MM.1S (cell line): ENCODE measurements around the gene KYNU.
A peak's percentile ranks its signal among the peaks of the same experiment; 100 is the strongest.
"Not testable (repeated sequence)": the region's sequence is repeated elsewhere in the genome, so short reads cannot be mapped to it uniquely, and the experiment has no call there.

Experiments
- DNase-seq: peaks from one replicate; pipeline ENCODE4 v3.0.0-alpha.2; 2015
- H2AFZ ChIP-seq: fragments of 300-600 bp; sonication (generic); 2 replicates; pipeline ENCODE4 v1.6.0; 2016; ENCODE audit warnings: antibody characterized with exemption, low read length
- H3F3A ChIP-seq: fragments of 300-600 bp; sonication (generic); 2 replicates; pipeline ENCODE4 v1.6.1; 2016; ENCODE audit warnings: mild to moderate bottlenecking, antibody characterized with exemption, low read length, moderate library complexity, mixed read lengths; ENCODE audit not compliant: insufficient read depth
- H3K27ac ChIP-seq: fragments of 300-600 bp; sonication (generic); 2 replicates; pipeline ENCODE4 v1.5.1; 2016; ENCODE audit warnings: mild to moderate bottlenecking, low read length
- H3K27me3 ChIP-seq: fragments of 300-600 bp; sonication (generic); replicated peaks from 2 replicates; pipeline ENCODE4 v1.6.0; 2016; ENCODE audit warnings: low read length; ENCODE audit not compliant: insufficient read depth
- H3K36me3 ChIP-seq: fragments of 300-600 bp; sonication (generic); replicated peaks from 2 replicates; pipeline ENCODE4 v1.6.1; 2016; ENCODE audit warnings: mild to moderate bottlenecking, low read length, mixed read lengths; ENCODE audit not compliant: insufficient read depth
- H3K4me1 ChIP-seq: fragments of 300-600 bp; sonication (generic); 2 replicates; pipeline ENCODE4 v1.6.1; 2016; ENCODE audit warnings: low read length, mixed read lengths
- H3K4me2 ChIP-seq: fragments of 300-600 bp; sonication (generic); 2 replicates; pipeline ENCODE4 v1.6.0; 2016; ENCODE audit warnings: low read depth, low read length
- H3K4me3 ChIP-seq: fragments of 300-600 bp; sonication (generic); 2 replicates; pipeline ENCODE4 v1.5.1; 2016; ENCODE audit warnings: low read length, mixed read lengths
- H3K79me2 ChIP-seq: fragments of 300-600 bp; sonication (generic); 2 replicates; pipeline ENCODE4 v1.6.1; 2016; ENCODE audit warnings: mixed run types, low read length, mixed read lengths
- H3K9ac ChIP-seq: fragments of 300-600 bp; sonication (generic); 2 replicates; pipeline ENCODE4 v1.6.1; 2016; ENCODE audit warnings: low read length, mixed read lengths
- H3K9me2 ChIP-seq: fragments of 300-600 bp; sonication (generic); replicated peaks from 2 replicates; pipeline ENCODE4 v1.6.1; 2016; ENCODE audit warnings: mild to moderate bottlenecking, low read length, mixed read lengths; ENCODE audit not compliant: insufficient read depth
- H3K9me3 ChIP-seq: fragments of 300-600 bp; sonication (generic); replicated peaks from 2 replicates; pipeline ENCODE4 v1.6.1; 2016; ENCODE audit warnings: mild to moderate bottlenecking, low read length, mixed read lengths; ENCODE audit not compliant: insufficient read depth
- H4K20me1 ChIP-seq: fragments of 300-600 bp; sonication (generic); 2 replicates; pipeline ENCODE4 v1.6.1; 2016; ENCODE audit warnings: mild to moderate bottlenecking, low read length, moderate library complexity, mixed read lengths; ENCODE audit not compliant: insufficient read depth
- EZH2 ChIP-seq: fragments of 300-600 bp; sonication (generic); optimal IDR thresholded peaks from 2 replicates; pipeline ENCODE3; 2017; ENCODE audit warnings: low read depth, mild to moderate bottlenecking, antibody characterized with exemption, low read length, mixed read lengths
- EZH2phosphoT487 ChIP-seq: fragments of 300-600 bp; sonication (generic); IDR thresholded peaks from 2 replicates; pipeline ENCODE4 v1.6.1; 2018; ENCODE audit warnings: antibody characterized with exemption, low read length
- TF ChIP-seq, protein P1 (sequence below): fragments of 300-600 bp; sonication (generic); IDR thresholded peaks from 2 replicates; pipeline ENCODE4 v1.5.1; 2016; ENCODE audit warnings: antibody characterized with exemption, low read length, mixed read lengths

The KYNU gene

DNA sequence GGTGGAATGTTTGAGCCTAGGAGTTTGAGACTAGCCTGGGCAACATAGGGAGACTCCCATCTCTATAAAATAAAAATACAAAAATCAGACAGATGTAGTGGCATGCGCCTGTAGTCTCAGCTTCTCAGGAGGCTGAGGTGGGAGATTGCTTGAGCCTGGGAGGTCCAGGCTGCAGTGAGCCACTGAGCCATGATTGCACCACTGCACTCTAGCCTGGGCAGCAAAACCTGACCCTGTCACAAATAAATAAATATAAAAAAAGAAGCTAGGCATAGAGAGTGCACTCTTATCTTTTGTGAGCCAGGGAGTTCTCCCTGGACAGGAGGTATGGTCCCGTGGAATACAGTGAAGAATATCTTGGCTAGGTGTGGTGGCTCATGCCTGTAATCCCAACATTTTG lies 11.0 kb upstream of the KYNU start:
- no peak for TF ChIP-seq EZH2
- TF ChIP-seq, protein P1, sequence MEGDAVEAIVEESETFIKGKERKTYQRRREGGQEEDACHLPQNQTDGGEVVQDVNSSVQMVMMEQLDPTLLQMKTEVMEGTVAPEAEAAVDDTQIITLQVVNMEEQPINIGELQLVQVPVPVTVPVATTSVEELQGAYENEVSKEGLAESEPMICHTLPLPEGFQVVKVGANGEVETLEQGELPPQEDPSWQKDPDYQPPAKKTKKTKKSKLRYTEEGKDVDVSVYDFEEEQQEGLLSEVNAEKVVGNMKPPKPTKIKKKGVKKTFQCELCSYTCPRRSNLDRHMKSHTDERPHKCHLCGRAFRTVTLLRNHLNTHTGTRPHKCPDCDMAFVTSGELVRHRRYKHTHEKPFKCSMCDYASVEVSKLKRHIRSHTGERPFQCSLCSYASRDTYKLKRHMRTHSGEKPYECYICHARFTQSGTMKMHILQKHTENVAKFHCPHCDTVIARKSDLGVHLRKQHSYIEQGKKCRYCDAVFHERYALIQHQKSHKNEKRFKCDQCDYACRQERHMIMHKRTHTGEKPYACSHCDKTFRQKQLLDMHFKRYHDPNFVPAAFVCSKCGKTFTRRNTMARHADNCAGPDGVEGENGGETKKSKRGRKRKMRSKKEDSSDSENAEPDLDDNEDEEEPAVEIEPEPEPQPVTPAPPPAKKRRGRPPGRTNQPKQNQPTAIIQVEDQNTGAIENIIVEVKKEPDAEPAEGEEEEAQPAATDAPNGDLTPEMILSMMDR: no peak
- no peak for TF ChIP-seq EZH2phosphoT487
- no peak overlapping the region for H3K9ac ChIP-seq
- no peak overlapping the region for H2AFZ ChIP-seq
- no peaks in the 10 kb centered on the region for H3K79me2 ChIP-seq
- no peaks in the 10 kb centered on the region for H3K36me3 ChIP-seq
- DNase-seq: no peak
- H3K9me3 ChIP-seq: no peaks in the 10 kb centered on the region
- H3K4me3 ChIP-seq: no peak overlapping the region; the same call in 1 of the 2 replicates
- H3F3A ChIP-seq: no peaks in the 10 kb centered on the region
- H4K20me1 ChIP-seq: no peaks in the 10 kb centered on the region
- H3K27me3 ChIP-seq: no peaks in the 10 kb centered on the region
- no peaks in the 10 kb centered on the region for H3K9me2 ChIP-seq
- H3K4me1 ChIP-seq: 0 out of 2 replicates have a peak, but pooled peaks cover 4% of the 10 kb centered on the region
- no peak overlapping the region for H3K27ac ChIP-seq
- peak overlapping the region; percentile 57; the same call in 1 of the 2 replicates for H3K4me2 ChIP-seq

DNA sequence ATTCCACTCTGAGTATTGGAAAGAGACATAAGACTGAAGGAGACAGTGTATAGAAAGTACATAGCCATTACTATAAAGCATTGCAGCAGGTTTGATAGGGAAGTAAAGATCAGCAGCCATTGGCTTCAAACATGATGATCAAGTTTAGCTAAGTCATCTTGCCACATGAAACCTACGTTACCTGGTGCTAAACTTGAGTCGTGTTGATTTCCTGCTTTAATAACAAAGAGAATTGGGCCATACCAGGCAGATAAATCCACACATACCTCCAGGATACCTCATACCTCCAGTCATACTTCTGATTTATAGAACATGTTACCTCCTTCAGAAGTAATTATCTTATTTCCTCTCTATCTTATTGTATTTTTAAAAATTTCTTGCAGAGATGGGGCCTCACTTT lies 10.3 kb upstream of the KYNU start:
- DNase-seq: no peak
- Histone ChIP-seq H4K20me1 (no peaks in the 10 kb centered on the region), H2AFZ (no peak overlapping the region), H3K27me3 (no peaks in the 10 kb centered on the region), H3K4me2 (no peak overlapping the region), H3K27ac (no peak overlapping the region), H3K4me3 (no peak overlapping the region), H3K79me2 (no peaks in the 10 kb centered on the region), H3K36me3 (no peaks in the 10 kb centered on the region), H3K9me3 (no peaks in the 10 kb centered on the region), H3F3A (no peaks in the 10 kb centered on the region), H3K4me1 (0 out of 2 replicates have a peak, but pooled peaks cover 4% of the 10 kb centered on the region), H3K9me2 (no peaks in the 10 kb centered on the region), H3K9ac (no peak overlapping the region)
- TF ChIP-seq EZH2: no peak
- TF ChIP-seq EZH2phosphoT487: no peak
- TF ChIP-seq, protein P1: no peak

- H3K4me1 ChIP-seq: 0 out of 2 replicates have a peak, but pooled peaks cover 4% of the 10 kb centered on the region
- no peak overlapping the region for H3K4me2 ChIP-seq
- no peaks in the 10 kb centered on the region for H4K20me1 ChIP-seq
- H3K36me3 ChIP-seq: no peaks in the 10 kb centered on the region
- no peak overlapping the region for H2AFZ ChIP-seq
- no peak overlapping the region for H3K4me3 ChIP-seq
- no peaks in the 10 kb centered on the region for H3F3A ChIP-seq
- H3K9ac ChIP-seq: no peak overlapping the region
- DNase-seq: no peak
- H3K79me2 ChIP-seq: no peaks in the 10 kb centered on the region
- no peaks in the 10 kb centered on the region for H3K9me2 ChIP-seq
- no peaks in the 10 kb centered on the region for H3K9me3 ChIP-seq
- no peak overlapping the region for H3K27ac ChIP-seq
- no peaks in the 10 kb centered on the region for H3K27me3 ChIP-seq
- TF ChIP-seq EZH2phosphoT487 (no peak), EZH2 (no peak)
- TF ChIP-seq, protein P1: no peak
Observed at GRCh38 chr2:142868229-142868762, 9.2 kb upstream of the KYNU start.

- not testable (repeated sequence) for H3K36me3 ChIP-seq, H3K9ac ChIP-seq, H2AFZ ChIP-seq, H3K9me2 ChIP-seq, H3K27ac ChIP-seq, H3K9me3 ChIP-seq, H3K4me3 ChIP-seq, H3K4me2 ChIP-seq, H3K79me2 ChIP-seq, DNase-seq, H4K20me1 ChIP-seq, H3K4me1 ChIP-seq, H3F3A ChIP-seq, H3K27me3 ChIP-seq
Observed at GRCh38 chr2:142869065-142869460, 8.4 kb upstream of the KYNU start.
